ENCODE measurements around the gene MT1B. TPM values are rescaled to one million over a fixed set of nuclear protein-coding genes. Genes with fewer than 3 reads are reported as not detected.

The MT1B gene
- total RNA-seq, 1 experiment from 2014 or later = not detected

DNA sequence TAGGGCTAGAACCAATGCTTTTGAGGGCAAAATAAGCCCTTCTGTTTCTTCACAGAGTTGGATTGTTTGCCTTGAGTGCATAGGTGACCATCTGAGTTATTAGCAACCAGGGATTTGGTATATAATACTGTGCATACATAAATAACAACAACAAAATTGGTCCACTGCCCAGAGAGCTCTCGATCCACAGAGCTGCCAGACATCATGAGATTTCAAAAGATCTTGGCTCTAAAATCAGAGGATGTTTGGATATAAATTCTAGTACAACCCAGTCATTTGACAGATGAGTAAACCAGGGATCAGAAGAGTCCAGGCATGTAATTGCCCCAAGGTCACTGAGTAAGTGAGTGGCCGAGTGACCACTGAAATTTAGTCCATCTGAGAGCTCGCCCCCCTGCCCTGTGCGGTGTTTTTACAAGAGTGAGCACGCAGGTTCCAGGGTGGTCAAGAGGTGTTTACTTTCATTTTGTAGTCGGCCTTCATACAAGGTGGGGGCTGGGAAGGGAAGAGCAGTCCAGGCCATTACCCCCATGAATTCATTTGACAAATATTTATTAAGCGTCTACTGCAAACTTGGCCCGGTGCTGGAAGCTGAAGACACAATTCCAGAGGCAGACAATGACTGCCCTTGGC, 45.1 kb upstream of the MT1B start:
- Histone ChIP-seq H2BK12ac (ENCODE audit: insufficient read length, low read depth, low read length) (no peak overlapping the region), H4K5ac (ENCODE audit: insufficient read length, low read depth, low read length) (no peak overlapping the region), H2AFZ (ENCODE audit: low read length) (no peak overlapping the region), H3K14ac (ENCODE audit: insufficient read depth, low read length) (no peak overlapping the region), H2BK15ac (ENCODE audit: low read depth, low read length) (no peak overlapping the region), H4K91ac (ENCODE audit: insufficient read length, low read depth, low read length) (no peak overlapping the region), H3K4me1 (ENCODE audit: insufficient read depth, low read length) (peaks cover 6% of the 10 kb centered on the region; the same call in 1 of the 2 replicates), H4K8ac (replicated peaks; ENCODE audit: insufficient read length, low read depth, low read length) (no peak overlapping the region), H3K23ac (ENCODE audit: insufficient read length, low read depth, low read length) (no peak overlapping the region), H3K27ac (ENCODE audit: insufficient read length, low read depth, low read length) (no peak overlapping the region), H2BK5ac (ENCODE audit: insufficient read length, low read length) (no peak overlapping the region), H3K23me2 (ENCODE audit: insufficient read length, low read depth, low read length, poor library complexity, severe bottlenecking) (peaks cover 8% of the 10 kb centered on the region), H2BK20ac (ENCODE audit: low read depth, low read length, poor library complexity, severe bottlenecking) (no peak overlapping the region), H4K20me1 (ENCODE audit: control insufficient read depth, insufficient read depth, insufficient read length) (no peaks in the 10 kb centered on the region), H2BK120ac (ENCODE audit: low read depth, low read length, poor library complexity, severe bottlenecking) (no peak overlapping the region), H3K4ac (ENCODE audit: low read depth, low read length) (no peak overlapping the region), H3K4me2 (ENCODE audit: insufficient read depth, insufficient read length, low read length) (no peak overlapping the region), H2AK5ac (ENCODE audit: insufficient read length, low read length) (no peak overlapping the region), H3K79me2 (ENCODE audit: insufficient read depth, low read length) (no peaks in the 10 kb centered on the region), H3K9me3 (ENCODE audit: control insufficient read depth, low read depth, low read length) (no peaks in the 10 kb centered on the region), H3K79me1 (ENCODE audit: insufficient read depth, low read depth, low read length, poor library complexity, severe bottlenecking) (no peaks in the 10 kb centered on the region), H3T11ph (ENCODE audit: low read length) (no peak overlapping the region), H3K27me3 (ENCODE audit: insufficient read depth, low read length) (peaks cover 21% of the 10 kb centered on the region; the same call in 1 of the 2 replicates), H3K56ac (ENCODE audit: insufficient read length, low read depth, low read length) (no peak overlapping the region), H3K18ac (ENCODE audit: insufficient read length, low read depth, low read length) (no peak overlapping the region), H3K9ac (ENCODE audit: extremely low read depth, insufficient read length, low read length) (no peak overlapping the region)
- no peaks in the 10 kb centered on the region for H3K9me3 Mint-ChIP-seq
- no peak for DNase-seq
- TF ChIP-seq, protein P1, sequence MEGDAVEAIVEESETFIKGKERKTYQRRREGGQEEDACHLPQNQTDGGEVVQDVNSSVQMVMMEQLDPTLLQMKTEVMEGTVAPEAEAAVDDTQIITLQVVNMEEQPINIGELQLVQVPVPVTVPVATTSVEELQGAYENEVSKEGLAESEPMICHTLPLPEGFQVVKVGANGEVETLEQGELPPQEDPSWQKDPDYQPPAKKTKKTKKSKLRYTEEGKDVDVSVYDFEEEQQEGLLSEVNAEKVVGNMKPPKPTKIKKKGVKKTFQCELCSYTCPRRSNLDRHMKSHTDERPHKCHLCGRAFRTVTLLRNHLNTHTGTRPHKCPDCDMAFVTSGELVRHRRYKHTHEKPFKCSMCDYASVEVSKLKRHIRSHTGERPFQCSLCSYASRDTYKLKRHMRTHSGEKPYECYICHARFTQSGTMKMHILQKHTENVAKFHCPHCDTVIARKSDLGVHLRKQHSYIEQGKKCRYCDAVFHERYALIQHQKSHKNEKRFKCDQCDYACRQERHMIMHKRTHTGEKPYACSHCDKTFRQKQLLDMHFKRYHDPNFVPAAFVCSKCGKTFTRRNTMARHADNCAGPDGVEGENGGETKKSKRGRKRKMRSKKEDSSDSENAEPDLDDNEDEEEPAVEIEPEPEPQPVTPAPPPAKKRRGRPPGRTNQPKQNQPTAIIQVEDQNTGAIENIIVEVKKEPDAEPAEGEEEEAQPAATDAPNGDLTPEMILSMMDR (conservative IDR thresholded peaks at IDR 0.05) = no peak
- no peak overlapping the region; a peak in 1 of 5 replicates for H3K4me3 Mint-ChIP-seq
- no peaks in the 10 kb centered on the region for H3K36me3 Mint-ChIP-seq (ENCODE audit: insufficient read depth in 1 of 3, low read depth in 3 of 3)
- no CpG with 5 or more reads among the region's 8 CpGs for WGBS (ENCODE audit: extremely low coverage, insufficient read length, low lambda C conversion rate)
- H3K4me1 Mint-ChIP-seq = peaks cover 29 to 35% of the 10 kb centered on the region in 2 experiments
- H3K27ac Mint-ChIP-seq = no peak overlapping the region; a peak in 1 of 7 replicates
- peaks cover 81% of the 10 kb centered on the region for H3K27me3 Mint-ChIP-seq (ENCODE audit: low read depth)

All from H9 (cell line).